T-helper 1 cell (primary cell): ENCODE results near the gene WDR33.

Experiments
- DNase-seq, 5 donors: peaks; one replicate each; pipeline ENCODE4 v3.0.0-alpha.2; 2012 to 2020

The WDR33 gene

GRCh38 chr2:127670055-127670956 is 140.7 kb downstream of the WDR33 start:
- no peak for DNase-seq

GRCh38 chr2:127669056-127669455 is 141.9 kb downstream of the WDR33 start:
- DNase-seq = no peak

- no peak for DNase-seq
Measured at GRCh38 chr2:127665267-127665893, 145.6 kb downstream of the WDR33 start.

GRCh38 chr2:127664895-127665225 is 146.1 kb downstream of the WDR33 start:
- DNase-seq = no peak

GRCh38 chr2:127664065-127664894 is 146.7 kb downstream of the WDR33 start:
- DNase-seq = no peak

GRCh38 chr2:127663566-127664064 is 147.4 kb downstream of the WDR33 start:
- DNase-seq = no peak

- DNase-seq = no peak
Measured at GRCh38 chr2:127662937-127663565, 147.9 kb downstream of the WDR33 start.

- DNase-seq = no peak
Measured at GRCh38 chr2:127661949-127662510, 148.9 kb downstream of the WDR33 start.

- no peak for DNase-seq
Measured at GRCh38 chr2:127661072-127661649, 149.8 kb downstream of the WDR33 start.

GRCh38 chr2:127660291-127660578 is 150.7 kb downstream of the WDR33 start:
- DNase-seq = no peak

- no peak for DNase-seq
Measured at GRCh38 chr2:127659408-127660290, 151.3 kb downstream of the WDR33 start.

GRCh38 chr2:127658641-127659407 is 152.1 kb downstream of the WDR33 start:
- DNase-seq = peak in 1 of 5 donors; percentile 1

GRCh38 chr2:127658146-127658545 is 152.8 kb downstream of the WDR33 start:
- no peak for DNase-seq

GRCh38 chr2:127657232-127657595 is 153.8 kb downstream of the WDR33 start:
- no peak for DNase-seq

- DNase-seq = no peak
Measured at GRCh38 chr2:127656569-127657231, 154.3 kb downstream of the WDR33 start.

- DNase-seq = no peak
Measured at GRCh38 chr2:127655209-127656073, 155.5 kb downstream of the WDR33 start.

GRCh38 chr2:127654838-127655175 is 156.2 kb downstream of the WDR33 start:
- no peak for DNase-seq

- DNase-seq = no peak
Measured at GRCh38 chr2:127654084-127654837, 156.7 kb downstream of the WDR33 start.
